Measurements from ENCODE around the gene EDDM3A.
"Not testable (repeated sequence)": the region's sequence is repeated elsewhere in the genome, so short reads cannot be mapped to it uniquely, and the experiment has no call there.

Gene EDDM3A

DNA sequence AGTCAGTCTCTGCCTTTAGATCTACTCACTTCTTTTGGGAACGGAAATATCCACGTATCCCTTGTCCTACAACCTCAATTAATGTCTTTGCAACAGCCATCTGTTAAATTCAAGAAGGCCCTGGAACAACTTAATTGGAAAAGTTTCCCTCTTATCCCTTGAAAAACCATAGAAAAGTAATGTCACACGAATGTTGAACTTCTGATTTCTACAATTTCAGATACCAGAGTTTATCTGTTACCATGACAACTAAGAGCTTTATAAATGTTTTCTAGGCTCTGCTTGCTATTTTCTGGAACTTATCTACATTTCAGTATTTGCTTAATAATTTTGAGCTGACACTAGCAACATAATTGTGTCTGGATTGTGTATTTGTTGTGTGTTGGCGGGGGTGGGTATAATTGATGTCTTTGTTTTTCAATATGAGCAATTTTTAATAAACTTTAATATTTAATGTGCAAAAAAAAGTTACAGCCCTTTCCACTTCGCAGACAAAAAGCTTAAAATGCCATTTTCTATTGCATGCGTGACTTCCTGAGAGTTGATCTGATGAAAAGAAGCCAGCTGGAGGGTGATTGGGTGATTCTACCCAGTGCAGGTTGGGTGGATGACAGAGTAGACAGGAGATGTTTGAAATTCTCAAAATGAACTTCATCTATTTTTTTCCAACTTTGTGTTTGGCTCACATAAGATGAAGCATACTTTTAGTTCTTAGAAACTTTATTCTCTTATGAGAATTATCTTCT, 11.8 kb upstream of the EDDM3A start:
- no peak for DNase-seq

DNA sequence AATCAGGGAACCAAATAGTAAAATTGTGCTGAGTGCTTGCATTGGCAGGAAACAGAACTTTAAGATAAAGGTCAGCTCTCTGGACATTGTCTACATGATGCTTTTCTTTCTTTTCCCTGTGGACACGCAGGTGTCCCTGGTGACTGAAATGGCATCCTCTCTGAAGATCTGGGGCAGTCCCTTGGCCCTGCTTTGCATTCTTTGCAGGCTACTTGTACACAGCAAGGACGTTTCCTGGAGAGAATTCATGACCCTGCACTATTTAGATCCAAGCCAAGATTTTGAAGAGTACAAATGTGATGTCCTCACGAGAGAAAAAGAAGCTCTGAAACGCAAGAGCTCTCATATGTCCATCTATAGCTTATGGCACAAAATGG, 11.3 kb upstream of the EDDM3A start:
- DNase-seq = no peak

GRCh38 chr14:20738292-20738691, 7.4 kb upstream of the EDDM3A start:
- DNase-seq = not testable (repeated sequence)

GRCh38 chr14:20742132-20742531, 3.6 kb upstream of the EDDM3A start:
- DNase-seq = no peak

GRCh38 chr14:20743556-20743955, 2.1 kb upstream of the EDDM3A start:
- DNase-seq = no peak

GRCh38 chr14:20746566-20746965, 879 bp downstream of the EDDM3A start:
- no peak for DNase-seq

GRCh38 chr14:20748439-20748838, 2.8 kb downstream of the EDDM3A start:
- DNase-seq = no peak

- no peak for DNase-seq
These were observed 4.5 kb downstream of the EDDM3A start for GRCh38 chr14:20750194-20750593.

DNA sequence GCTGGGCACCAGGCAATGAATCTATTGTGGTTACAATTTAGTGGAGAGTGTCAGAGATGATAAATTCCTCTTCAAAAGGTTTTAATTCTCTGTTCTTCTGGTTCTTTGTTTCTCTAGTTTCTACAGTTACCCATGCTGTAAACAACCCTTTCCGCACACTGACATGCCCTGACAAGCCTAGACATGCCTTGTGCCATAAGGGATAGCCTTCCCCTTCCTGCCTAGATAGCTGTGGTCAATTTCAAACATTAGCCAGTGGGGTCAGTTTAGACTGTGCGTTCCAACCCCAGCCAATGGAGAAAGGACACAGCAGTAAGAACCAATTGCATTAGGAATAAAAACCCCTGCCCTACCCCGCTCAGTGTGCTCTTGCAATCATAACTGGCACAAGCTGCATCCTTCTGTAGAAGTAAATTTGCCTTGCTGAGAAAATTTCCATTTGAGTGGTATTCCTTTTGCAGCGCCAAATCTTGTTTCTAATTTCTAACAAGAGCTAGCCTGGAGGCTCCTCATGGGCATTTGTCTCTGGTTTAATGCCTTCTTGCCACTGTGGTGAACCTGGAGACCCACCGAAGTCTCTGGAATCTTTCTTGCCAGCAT, 6.4 kb downstream of the EDDM3A start:
- DNase-seq = no peak

GRCh38 chr14:20754308-20754707, 8.6 kb downstream of the EDDM3A start:
- no peak for DNase-seq

DNA sequence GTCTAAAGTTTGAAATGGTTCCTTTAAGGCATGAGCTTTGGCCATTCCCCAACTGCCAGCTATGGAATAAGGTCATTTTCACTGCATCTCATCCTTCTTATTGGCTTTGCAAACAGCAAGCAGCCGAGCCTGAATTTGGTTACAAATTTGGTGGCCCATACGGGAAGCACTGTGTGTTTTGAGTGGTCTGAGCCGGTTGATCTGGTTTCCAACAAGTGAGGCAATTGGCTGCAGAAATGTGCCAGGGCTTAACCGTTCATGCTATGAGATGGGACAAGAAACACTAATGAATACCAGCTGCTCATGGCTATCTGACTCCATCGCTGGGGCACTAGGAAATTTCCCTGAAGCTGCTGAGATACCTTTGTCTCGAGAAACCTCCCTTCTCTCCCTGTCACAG, 9.3 kb downstream of the EDDM3A start:
- no peak for DNase-seq

DNA sequence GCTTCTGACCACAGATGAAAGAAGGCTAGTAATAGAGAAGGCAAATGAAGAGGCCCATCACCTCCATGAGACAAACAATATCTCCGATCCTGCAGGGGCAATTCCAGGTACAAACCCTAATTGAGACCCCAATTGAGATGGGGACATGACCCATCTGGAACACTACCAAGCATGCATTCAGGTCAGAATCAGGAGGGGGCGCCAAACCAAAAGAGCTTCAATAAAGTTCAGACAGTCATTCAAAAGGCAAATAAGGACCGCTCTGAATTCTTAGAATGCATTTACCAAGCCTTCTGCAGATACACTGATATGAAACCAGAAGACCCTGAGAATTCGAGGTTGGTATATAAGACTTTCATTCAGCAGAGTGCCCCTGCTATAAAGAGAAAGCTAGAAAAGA, 12.3 kb downstream of the EDDM3A start:
- DNase-seq = peak; percentile 15

DNA sequence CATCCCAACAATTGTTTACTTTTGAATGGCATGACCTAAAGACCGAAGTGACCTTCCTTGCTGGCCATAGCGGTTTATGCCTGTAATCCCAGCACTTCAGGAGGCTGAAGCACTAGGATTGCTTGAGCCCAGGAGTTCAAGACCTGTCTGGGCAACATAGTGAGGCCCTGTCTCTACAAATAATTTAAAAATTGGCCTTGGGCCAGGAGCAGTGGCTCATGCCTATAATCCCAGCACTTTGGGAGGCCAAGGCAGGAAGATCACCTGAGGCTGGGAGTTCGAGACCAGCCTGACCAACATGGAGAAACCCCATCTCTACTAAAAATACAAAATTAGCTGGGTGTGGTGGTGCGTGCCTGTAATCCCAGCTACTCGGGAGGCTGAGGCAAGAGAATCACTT, 13.8 kb downstream of the EDDM3A start:
- not testable (repeated sequence) for DNase-seq

- DNase-seq = no peak
These were observed 15.3 kb downstream of the EDDM3A start for GRCh38 chr14:20760950-20761349.

GRCh38 chr14:20768593-20768892, 22.9 kb downstream of the EDDM3A start:
- DNase-seq = no peak

DNA sequence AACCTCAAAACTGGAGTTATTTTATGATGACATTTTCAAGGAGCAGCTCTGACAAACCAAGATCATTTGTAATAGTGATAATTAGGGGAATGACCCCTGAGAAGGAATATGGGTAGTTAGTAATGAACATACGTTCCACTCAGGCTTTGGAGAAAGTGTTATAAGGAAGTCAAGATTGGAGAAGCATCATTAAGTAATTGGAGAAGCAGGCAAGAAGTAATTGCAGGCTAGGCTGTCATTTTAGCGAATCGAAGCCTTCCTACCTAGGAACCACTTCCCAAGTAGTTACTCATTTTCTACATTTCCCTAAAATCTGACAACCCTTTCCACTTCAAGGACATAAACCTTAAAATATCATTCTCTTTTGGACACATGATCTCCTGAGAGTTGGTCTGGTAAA, 23.7 kb downstream of the EDDM3A start:
- no peak for DNase-seq

DNA sequence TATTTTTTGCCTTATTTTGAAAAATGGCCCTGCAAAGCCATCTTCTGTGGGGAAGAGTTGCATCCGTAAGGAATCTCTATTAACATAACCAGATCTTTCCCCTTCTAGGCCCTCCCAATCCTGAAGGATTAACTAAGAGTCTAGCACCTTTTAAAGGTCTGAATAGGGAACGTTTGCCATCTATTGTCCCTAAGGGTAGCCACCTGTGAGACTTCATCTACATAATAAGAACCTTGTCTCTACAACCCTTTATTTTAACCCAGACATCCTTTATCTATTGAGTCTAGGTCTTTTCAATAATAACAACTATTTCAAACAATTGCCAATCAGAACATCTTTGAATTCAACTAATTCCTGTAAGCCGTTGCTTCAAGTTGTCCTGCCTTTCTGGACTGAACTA, 27.0 kb downstream of the EDDM3A start:
- no peak for DNase-seq

- DNase-seq = no peak
These were observed 28.7 kb downstream of the EDDM3A start for GRCh38 chr14:20774258-20774824.

GRCh38 chr14:20775043-20775442, 29.4 kb downstream of the EDDM3A start:
- DNase-seq = no peak

DNA sequence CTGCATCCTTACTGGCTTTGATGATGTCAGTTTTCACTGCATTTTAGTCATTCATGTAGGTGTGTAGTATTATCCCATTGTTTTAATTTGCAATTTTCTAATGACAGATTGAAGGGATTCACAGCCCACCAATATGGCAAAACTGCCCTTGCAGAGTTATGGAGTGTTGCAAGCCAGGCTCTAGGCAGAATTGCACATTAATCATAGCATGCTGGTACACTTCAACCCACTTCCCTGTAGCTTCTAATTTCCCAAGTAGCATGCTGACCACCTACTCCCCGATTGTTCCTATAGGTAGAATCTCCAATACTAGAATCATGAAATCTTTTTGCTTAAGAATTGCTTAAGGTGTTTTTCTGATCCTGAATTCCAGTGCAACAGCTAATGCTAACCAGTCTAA, 30.2 kb downstream of the EDDM3A start:
- no peak for DNase-seq

GRCh38 chr14:20781803-20782202, 36.1 kb downstream of the EDDM3A start:
- no peak for DNase-seq

- DNase-seq = no peak
These were observed 36.7 kb downstream of the EDDM3A start for GRCh38 chr14:20782280-20782890.

- DNase-seq = no peak
These were observed 41.3 kb downstream of the EDDM3A start for GRCh38 chr14:20787025-20787424.

DNA sequence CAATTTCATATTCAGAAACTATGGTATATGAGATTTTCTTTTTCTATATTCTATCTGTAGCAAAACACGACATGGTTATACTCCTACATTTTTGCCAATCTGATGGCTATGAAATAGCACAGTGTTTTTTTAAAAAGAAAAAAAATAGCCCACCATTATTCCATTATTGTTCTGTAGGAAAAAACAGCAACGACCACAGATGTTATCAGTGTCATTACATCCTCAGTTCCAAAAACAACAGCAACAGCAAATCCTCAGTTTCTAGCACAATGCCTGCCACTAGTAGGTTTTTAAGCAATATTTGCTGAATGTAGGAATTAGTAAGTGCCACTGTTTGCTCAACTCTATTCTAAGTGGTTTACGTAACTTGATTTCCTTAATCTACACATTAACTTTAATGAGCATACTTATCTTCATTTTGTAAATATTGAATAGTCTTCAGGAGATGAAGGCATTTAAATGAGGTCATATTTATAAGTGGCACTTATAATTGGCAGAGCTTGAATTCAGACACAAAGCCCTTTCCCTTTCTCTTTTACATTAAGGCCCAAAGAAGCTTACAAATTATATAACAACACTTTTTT, 43.6 kb downstream of the EDDM3A start:
- no peak for DNase-seq
